ENCODE results near the gene CRTAC1. TPM values are rescaled to one million over a fixed set of nuclear protein-coding genes. Genes with fewer than 3 reads are reported as not detected.

CRTAC1 gene
- total and polyA plus RNA-seq, 12 donors, result 0.09 to 1.4 (median 0.48) TPM; not detected in 4

DNA sequence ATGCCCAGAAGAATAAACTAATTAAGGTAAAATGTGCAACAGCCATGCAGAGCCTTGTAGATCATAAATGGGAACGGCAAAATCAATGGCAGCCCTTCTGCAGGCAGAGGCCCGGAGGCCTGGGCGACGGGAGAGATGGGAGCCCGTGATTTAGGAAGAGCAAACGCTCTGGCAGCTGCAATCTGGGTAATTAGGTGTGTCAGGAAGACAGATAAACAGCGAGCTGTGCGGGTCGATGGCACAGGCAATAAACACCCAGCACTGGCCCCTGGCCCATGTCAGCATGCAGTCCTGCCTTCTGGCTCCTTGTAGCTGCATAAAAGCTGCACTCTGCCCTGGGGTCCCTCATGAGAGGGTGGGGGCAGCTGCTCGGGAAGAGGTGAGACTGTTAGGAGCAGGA, 102.8 kb downstream of the CRTAC1 start:
- DNase-seq, result no peak
- TF ChIP-seq, protein P1, sequence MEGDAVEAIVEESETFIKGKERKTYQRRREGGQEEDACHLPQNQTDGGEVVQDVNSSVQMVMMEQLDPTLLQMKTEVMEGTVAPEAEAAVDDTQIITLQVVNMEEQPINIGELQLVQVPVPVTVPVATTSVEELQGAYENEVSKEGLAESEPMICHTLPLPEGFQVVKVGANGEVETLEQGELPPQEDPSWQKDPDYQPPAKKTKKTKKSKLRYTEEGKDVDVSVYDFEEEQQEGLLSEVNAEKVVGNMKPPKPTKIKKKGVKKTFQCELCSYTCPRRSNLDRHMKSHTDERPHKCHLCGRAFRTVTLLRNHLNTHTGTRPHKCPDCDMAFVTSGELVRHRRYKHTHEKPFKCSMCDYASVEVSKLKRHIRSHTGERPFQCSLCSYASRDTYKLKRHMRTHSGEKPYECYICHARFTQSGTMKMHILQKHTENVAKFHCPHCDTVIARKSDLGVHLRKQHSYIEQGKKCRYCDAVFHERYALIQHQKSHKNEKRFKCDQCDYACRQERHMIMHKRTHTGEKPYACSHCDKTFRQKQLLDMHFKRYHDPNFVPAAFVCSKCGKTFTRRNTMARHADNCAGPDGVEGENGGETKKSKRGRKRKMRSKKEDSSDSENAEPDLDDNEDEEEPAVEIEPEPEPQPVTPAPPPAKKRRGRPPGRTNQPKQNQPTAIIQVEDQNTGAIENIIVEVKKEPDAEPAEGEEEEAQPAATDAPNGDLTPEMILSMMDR (IDR thresholded peaks at IDR 0.05), result no peak
- TF ChIP-seq POLR2A (IDR thresholded peaks at IDR 0.05), result no peak

DNA sequence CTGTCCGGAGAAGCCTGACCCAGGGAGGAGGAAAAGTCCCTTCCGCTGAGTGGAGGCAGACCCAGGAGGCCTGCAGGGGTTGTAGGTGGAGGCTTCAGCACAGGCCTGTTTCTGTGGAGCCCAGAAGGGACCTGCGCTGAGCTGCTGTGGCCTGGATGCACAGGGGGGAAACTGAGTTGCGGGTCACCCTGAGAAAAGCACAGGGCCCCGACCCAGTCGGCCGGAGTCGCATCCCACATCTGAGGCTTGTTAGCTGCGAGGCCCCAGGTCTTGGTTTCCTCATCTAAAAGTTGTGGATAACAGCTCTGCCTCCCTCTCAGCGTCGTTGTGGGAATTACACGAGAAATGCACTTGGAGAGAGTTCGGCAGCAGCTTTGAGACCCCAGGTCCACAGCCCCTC, 104.4 kb downstream of the CRTAC1 start:
- peaks cover 5% of the 10 kb centered on the region for H3K27me3 ChIP-seq
- no peaks in the 10 kb centered on the region for H3K4me1 ChIP-seq (replicated peaks in 1 of 2)
- no peak for TF ChIP-seq POLR2A (IDR thresholded peaks at IDR 0.05)
- TF ChIP-seq, protein P1 (IDR thresholded peaks at IDR 0.05), result no peak
- H3K4me3 ChIP-seq, result no peak overlapping the region
- no peaks in the 10 kb centered on the region for H3K9me3 ChIP-seq (replicated peaks in 1 of 3)
- no peak for DNase-seq
- no peaks in the 10 kb centered on the region for H3K36me3 ChIP-seq (replicated peaks in 1 of 2)
- 84 to 94% (median 86%) methylated on average over 9 to 13 of the region's 13 CpGs for WGBS, 4 donors
- no peak overlapping the region for H3K27ac ChIP-seq
- intact Hi-C loops (cut with DNase I), result no loop called here

More for the DNA sequence above, 102.8 kb downstream of the CRTAC1 start:
- intact Hi-C loops (cut with DNase I), result no loop called here
- H3K36me3 ChIP-seq (replicated peaks in 1 of 2), result no peaks in the 10 kb centered on the region
- no peaks in the 10 kb centered on the region for H3K9me3 ChIP-seq (replicated peaks in 1 of 3)
- H3K27me3 ChIP-seq, result peaks cover 5% of the 10 kb centered on the region
- no peak overlapping the region for H3K27ac ChIP-seq
- no peaks in the 10 kb centered on the region for H3K4me1 ChIP-seq (replicated peaks in 1 of 2)
- WGBS, 4 donors, result 40 to 62% (median 43%) methylated on average over 7 to 10 of the region's 10 CpGs
- H3K4me3 ChIP-seq, result no peak overlapping the region

DNA sequence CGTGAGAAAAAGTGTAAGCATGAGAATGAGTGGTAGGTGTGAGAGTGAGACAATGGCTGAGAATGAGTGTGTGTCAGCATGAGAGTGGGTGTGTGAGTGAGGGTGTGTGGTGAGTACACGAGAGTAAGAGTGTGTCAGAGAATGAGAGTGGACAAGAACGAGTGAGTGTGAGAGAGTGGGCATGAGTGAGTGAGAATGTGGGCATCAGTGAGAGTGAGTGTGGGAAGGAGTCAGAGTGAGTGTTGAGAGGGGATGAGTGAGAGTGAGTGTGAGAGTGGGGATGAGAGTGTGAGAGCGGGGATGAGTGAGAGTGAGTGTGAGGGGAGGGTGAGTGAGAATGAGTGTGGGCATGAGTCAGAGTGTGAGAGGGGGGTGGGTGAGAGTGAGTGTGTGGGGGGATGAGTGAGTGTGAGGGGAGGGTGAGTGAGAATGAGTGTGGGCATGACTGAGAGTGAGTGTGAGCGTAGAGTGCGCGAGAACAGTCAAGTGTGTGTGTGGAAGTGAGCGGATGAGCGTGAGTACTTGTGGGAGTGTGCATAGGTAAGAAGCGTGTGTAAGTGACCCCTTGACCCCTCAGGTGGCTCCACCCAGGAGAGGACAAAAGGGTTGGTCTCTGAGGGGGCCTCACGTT, 105.0 kb downstream of the CRTAC1 start:
- TF ChIP-seq, protein P1 (IDR thresholded peaks at IDR 0.05), result no peak
- TF ChIP-seq POLR2A (IDR thresholded peaks at IDR 0.05), result no peak
- Histone ChIP-seq H3K27me3 (peaks cover 5% of the 10 kb centered on the region), H3K4me3 (no peak overlapping the region), H3K27ac (no peak overlapping the region), H3K36me3 (replicated peaks in 1 of 2) (no peaks in the 10 kb centered on the region), H3K4me1 (replicated peaks in 1 of 2) (no peaks in the 10 kb centered on the region), H3K9me3 (replicated peaks in 1 of 3) (no peaks in the 10 kb centered on the region)
- intact Hi-C loops (cut with DNase I), result no loop called here
- 79 to 87% (median 82%) methylated on average over 11 of the region's 11 CpGs for WGBS, 4 donors
- no peak for DNase-seq

DNA sequence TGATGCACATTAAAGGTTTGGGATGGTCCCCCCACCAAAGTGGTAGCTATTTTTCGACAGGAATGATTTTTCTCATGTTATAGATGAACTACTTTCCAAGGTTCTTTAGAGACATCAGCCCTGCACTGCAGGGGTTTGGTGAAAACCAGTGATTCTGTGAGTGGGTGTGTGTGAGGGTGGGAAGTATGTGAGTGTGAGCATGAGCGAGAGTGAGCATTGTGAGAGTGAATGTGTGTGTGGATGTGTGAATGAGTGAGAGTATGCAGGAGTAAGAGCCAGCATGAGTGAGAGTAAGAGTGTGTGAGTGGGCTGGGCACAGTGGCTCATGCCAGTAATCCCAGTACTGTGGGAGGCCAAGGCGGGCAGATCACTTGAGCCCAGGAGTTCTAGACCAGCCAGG, 105.7 kb downstream of the CRTAC1 start:
- H3K4me1 ChIP-seq (replicated peaks in 1 of 2), result no peaks in the 10 kb centered on the region
- intact Hi-C loops (cut with DNase I), result no loop called here
- 43 to 71% (median 65%) methylated on average over 3 of the region's 3 CpGs for WGBS, 4 donors

More for the DNA sequence above, 105.7 kb downstream of the CRTAC1 start:
- peaks cover 5% of the 10 kb centered on the region for H3K27me3 ChIP-seq
- H3K9me3 ChIP-seq (replicated peaks in 1 of 3), result no peaks in the 10 kb centered on the region
- H3K27ac ChIP-seq, result no peak overlapping the region
- no peak for DNase-seq
- H3K4me3 ChIP-seq, result no peak overlapping the region
- TF ChIP-seq POLR2A (IDR thresholded peaks at IDR 0.05), result no peak
- TF ChIP-seq, protein P1 (IDR thresholded peaks at IDR 0.05), result no peak
- no peaks in the 10 kb centered on the region for H3K36me3 ChIP-seq (replicated peaks in 1 of 2)
